Ectodermal cell (in vitro differentiated cells): ENCODE data around the gene HNRNPH2.

Experiments
- H3K27ac ChIP-seq: 2 replicates; pipeline ENCODE4 v1.7.0; 2013; ENCODE audit warnings: mild to moderate bottlenecking, low read depth, low read length; ENCODE audit not compliant: insufficient read depth, poor library complexity, severe bottlenecking
- H3K27me3 ChIP-seq: 2 replicates; pipeline ENCODE4 v1.7.0; 2013; ENCODE audit warnings: mild to moderate bottlenecking, low read length; ENCODE audit not compliant: insufficient read depth, control insufficient read depth, poor library complexity, severe bottlenecking
- H3K36me3 ChIP-seq: one replicate; pipeline ENCODE4 v1.7.0; 2013; ENCODE audit warnings: low read length; ENCODE audit not compliant: control insufficient read depth, insufficient read depth
- H3K4me1 ChIP-seq: one replicate; pipeline ENCODE4 v1.7.0; 2013; ENCODE audit warnings: low read length; ENCODE audit not compliant: control insufficient read depth, insufficient read depth
- H3K4me3 ChIP-seq: 2 replicates; pipeline ENCODE4 v1.7.0; 2013; ENCODE audit warnings: low read depth, low read length, control low read depth; ENCODE audit not compliant: insufficient read depth
- H3K9me3 ChIP-seq: 2 replicates; pipeline ENCODE4 v1.7.0; 2013; ENCODE audit warnings: mild to moderate bottlenecking, low read length, moderate library complexity; ENCODE audit not compliant: control insufficient read depth
- WGBS, 2 experiments: methylation state at CpG; one replicate each; pipeline ENCODE4 v1.1.7; 2013; ENCODE audit warnings: missing lambda C conversion rate in 2 of 2; 5-methylcytosine and 5-hydroxymethylcytosine counted together

Gene HNRNPH2

GRCh38 chrX:101415180-101416145 is 7.4 kb downstream of the HNRNPH2 start:
- H3K27me3 ChIP-seq = no peaks in the 10 kb centered on the region
- peaks cover 6% of the 10 kb centered on the region for H3K36me3 ChIP-seq
- no peak overlapping the region for H3K27ac ChIP-seq
- H3K4me3 ChIP-seq = no peak overlapping the region
- no peaks in the 10 kb centered on the region for H3K4me1 ChIP-seq
- no peaks in the 10 kb centered on the region for H3K9me3 ChIP-seq
- 74 to 81% methylated on average over 9 to 12 of the region's 12 CpGs for WGBS, 2 experiments

- H3K27ac ChIP-seq = no peak overlapping the region
- H3K36me3 ChIP-seq = peaks cover 6% of the 10 kb centered on the region
- H3K27me3 ChIP-seq = no peaks in the 10 kb centered on the region
- H3K4me1 ChIP-seq = no peaks in the 10 kb centered on the region
- no peak overlapping the region for H3K4me3 ChIP-seq
- WGBS, 2 experiments = 96 to 97% methylated on average over 7 of the region's 7 CpGs
- no peaks in the 10 kb centered on the region for H3K9me3 ChIP-seq
Measured at GRCh38 chrX:101416691-101417090, 8.7 kb downstream of the HNRNPH2 start.

GRCh38 chrX:101417190-101417589 is 9.2 kb downstream of the HNRNPH2 start:
- Histone ChIP-seq H3K4me1 (no peaks in the 10 kb centered on the region), H3K9me3 (no peaks in the 10 kb centered on the region), H3K36me3 (peaks cover 6% of the 10 kb centered on the region), H3K4me3 (no peak overlapping the region), H3K27ac (no peak overlapping the region), H3K27me3 (no peaks in the 10 kb centered on the region)
- WGBS, 2 experiments = 86 to 98% methylated on average over 2 to 3 of the region's 4 CpGs

DNA sequence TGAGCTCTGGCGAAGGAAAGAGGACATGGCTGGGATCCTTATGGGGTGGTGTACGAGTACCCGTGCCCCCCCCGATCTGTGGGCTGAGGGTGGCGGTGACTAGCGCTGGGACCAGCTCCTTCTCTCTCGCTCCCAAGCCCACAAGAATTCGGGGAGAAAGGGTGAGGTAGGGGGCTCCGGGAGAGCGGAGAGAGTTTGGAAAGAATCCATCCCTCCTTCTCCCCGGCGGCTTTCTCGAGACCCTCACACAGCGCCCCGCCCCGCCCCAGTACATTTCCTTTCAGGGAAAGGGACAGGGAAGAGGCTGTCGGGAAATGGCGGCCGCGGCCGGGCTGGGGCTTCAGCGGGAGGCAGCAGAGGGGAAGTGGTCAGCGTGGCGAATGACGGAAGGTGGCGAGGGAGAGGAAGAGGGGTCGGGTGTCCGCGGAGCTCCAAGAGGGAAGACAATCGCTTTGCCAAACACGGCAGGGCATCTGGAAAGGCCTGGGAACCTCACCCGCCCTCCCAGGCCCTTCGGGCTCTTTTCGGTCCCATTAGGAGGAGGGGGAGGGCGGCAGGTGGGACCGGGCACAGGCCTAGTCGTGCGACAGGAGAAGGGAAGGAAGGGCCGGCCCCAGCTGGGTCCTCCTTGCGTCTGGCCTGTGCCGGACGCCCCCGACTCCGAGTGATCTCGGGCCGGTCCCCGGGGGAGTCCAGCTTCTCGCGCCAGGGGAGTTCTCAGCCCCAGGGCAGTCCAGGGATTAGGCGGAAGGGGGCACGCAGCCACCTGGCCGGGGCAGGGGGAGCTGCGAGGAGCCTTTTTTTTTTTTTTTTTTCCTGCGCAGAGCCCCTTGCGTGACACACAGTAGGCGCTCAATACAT is 10.2 kb downstream of the HNRNPH2 start:
- H3K4me1 ChIP-seq = no peaks in the 10 kb centered on the region
- no peaks in the 10 kb centered on the region for H3K9me3 ChIP-seq
- peak overlapping the region; percentile 41 for H3K4me3 ChIP-seq
- H3K36me3 ChIP-seq = no peaks in the 10 kb centered on the region
- 1 to 2% methylated on average over 44 to 55 of the region's 56 CpGs for WGBS, 2 experiments
- H3K27ac ChIP-seq = peak overlapping the region; percentile 56
- H3K27me3 ChIP-seq = no peaks in the 10 kb centered on the region

DNA sequence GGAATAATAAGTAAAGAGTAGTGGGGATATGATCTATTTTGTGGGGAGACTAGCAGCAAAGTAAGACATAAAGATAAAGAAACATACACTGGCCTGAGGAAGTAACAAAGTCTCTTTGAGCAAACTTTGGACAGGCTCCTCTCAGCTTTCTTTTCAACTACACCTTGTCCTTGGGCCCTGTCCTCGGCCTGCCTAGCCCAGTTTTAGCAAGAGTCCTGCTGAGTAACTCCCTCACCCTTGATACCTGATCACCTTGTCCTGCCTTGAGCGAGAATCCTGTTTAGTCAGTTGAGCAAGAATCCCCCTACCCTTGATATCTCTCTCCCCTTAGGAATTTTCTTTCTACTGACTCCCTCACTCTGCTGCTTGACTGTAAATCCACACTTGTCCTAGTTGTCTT is 11.5 kb downstream of the HNRNPH2 start:
- 86 to 91% methylated on average over 2 of the region's 2 CpGs for WGBS, 2 experiments

GRCh38 chrX:101427954-101428353 is 19.9 kb downstream of the HNRNPH2 start:
- H3K9me3 ChIP-seq = no peaks in the 10 kb centered on the region
- no peaks in the 10 kb centered on the region for H3K27me3 ChIP-seq
- no peak overlapping the region for H3K4me3 ChIP-seq
- no CpG with 5 or more reads among the region's 2 CpGs for WGBS, 2 experiments
- H3K4me1 ChIP-seq = no peaks in the 10 kb centered on the region
- no peak overlapping the region for H3K27ac ChIP-seq
- peaks cover 18% of the 10 kb centered on the region for H3K36me3 ChIP-seq

More for the DNA sequence above, 11.5 kb downstream of the HNRNPH2 start:
- H3K4me3 ChIP-seq = no peak overlapping the region
- H3K9me3 ChIP-seq = no peaks in the 10 kb centered on the region
- no peaks in the 10 kb centered on the region for H3K36me3 ChIP-seq
- no peaks in the 10 kb centered on the region for H3K4me1 ChIP-seq
- H3K27me3 ChIP-seq = no peaks in the 10 kb centered on the region
- no peak overlapping the region for H3K27ac ChIP-seq

DNA sequence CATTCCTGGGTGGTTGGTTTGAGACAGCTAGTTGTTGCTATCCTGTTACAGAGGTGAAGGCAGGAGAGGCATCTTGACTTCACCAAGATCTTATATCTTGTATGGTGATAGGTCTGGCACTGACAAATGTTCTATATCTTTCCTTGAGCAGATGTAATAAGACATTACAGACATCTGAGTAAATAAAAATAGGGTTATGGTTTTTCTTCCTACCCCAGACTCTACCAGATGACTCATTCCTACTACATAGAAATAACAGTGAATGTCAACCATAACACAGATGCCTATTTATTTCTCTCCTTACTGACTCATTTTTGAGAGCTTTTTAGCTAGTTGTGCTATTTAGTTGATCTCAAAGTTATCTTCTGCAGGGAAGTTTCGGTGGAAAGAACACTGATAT is 21.9 kb downstream of the HNRNPH2 start:
- WGBS, 2 experiments = 89 to 100% methylated on average over 1 of the region's 1 CpG
- no peak overlapping the region for H3K4me3 ChIP-seq
- H3K27me3 ChIP-seq = no peaks in the 10 kb centered on the region
- H3K27ac ChIP-seq = no peak overlapping the region
- H3K36me3 ChIP-seq = peaks cover 18% of the 10 kb centered on the region
- no peaks in the 10 kb centered on the region for H3K4me1 ChIP-seq
- H3K9me3 ChIP-seq = no peaks in the 10 kb centered on the region

GRCh38 chrX:101430457-101431078 is 22.5 kb downstream of the HNRNPH2 start:
- Histone ChIP-seq H3K4me3 (no peak overlapping the region), H3K9me3 (no peaks in the 10 kb centered on the region), H3K36me3 (peaks cover 18% of the 10 kb centered on the region), H3K27ac (no peak overlapping the region), H3K27me3 (no peaks in the 10 kb centered on the region), H3K4me1 (no peaks in the 10 kb centered on the region)
- WGBS, 2 experiments = 88 to 95% methylated on average over 2 of the region's 2 CpGs

GRCh38 chrX:101442085-101442484 is 34.1 kb downstream of the HNRNPH2 start:
- Histone ChIP-seq H3K4me3 (no peak overlapping the region), H3K27me3 (no peaks in the 10 kb centered on the region), H3K9me3 (no peaks in the 10 kb centered on the region), H3K36me3 (peaks cover 12% of the 10 kb centered on the region), H3K27ac (no peak overlapping the region), H3K4me1 (no peaks in the 10 kb centered on the region)
- 100% methylated on average over 2 of the region's 2 CpGs for WGBS, 2 experiments
